Kidney (tissue), 14 donors: ENCODE measurements around the gene CACFD1. TPM values are rescaled to one million over a fixed set of nuclear protein-coding genes. Genes with fewer than 3 reads are reported as not detected.

ENCODE experiments used
- DNase-seq, 5 donors: peaks; one replicate each; pipeline ENCODE4 v3.0.0-alpha.2; 2013 to 2020
- FAIRE-seq: peaks from 2 replicates; lab custom pipeline; 2012; peaks lifted over from hg19 to GRCh38; lab: Jason Lieb, UNC
- H3K27ac ChIP-seq, 2 donors: one replicate each; pipeline ENCODE4 v1.7.0; 2013; ENCODE audit warnings: low read depth in 2 of 2, low read length in 2 of 2, inconsistent platforms in 1 of 2
- H3K27me3 ChIP-seq: one replicate; pipeline ENCODE4 v1.7.1; 2013; ENCODE audit warnings: low read length, inconsistent platforms; ENCODE audit not compliant: control insufficient read depth, insufficient read depth
- H3K36me3 ChIP-seq, 3 donors: one replicate each; pipeline versions ENCODE4 v1.7.0 to v1.7.1; 2013; ENCODE audit warnings: low read length in 3 of 3, control low read depth in 1 of 3, inconsistent platforms in 1 of 3; ENCODE audit not compliant: insufficient read depth in 3 of 3, control insufficient read depth in 2 of 3
- H3K4me1 ChIP-seq, 3 donors: one replicate each; pipeline versions ENCODE4 v1.7.0 to v1.7.1; 2013; ENCODE audit warnings: low read length in 3 of 3, inconsistent platforms in 1 of 3, low read depth in 1 of 3; ENCODE audit not compliant: control insufficient read depth in 2 of 3, insufficient read depth in 2 of 3
- H3K4me3 ChIP-seq, 3 donors: one replicate each; pipeline versions ENCODE4 v1.7.0 to v1.8.1; 2013; ENCODE audit warnings: low read length in 3 of 3, control low read depth in 1 of 3, inconsistent platforms in 1 of 3
- H3K9ac ChIP-seq, 3 donors: one replicate each; pipeline versions ENCODE4 v1.7.0 to v1.7.1; 2013; ENCODE audit warnings: low read length in 3 of 3, control low read depth in 1 of 3, inconsistent platforms in 1 of 3
- H3K9me3 ChIP-seq, 3 donors: one replicate each; pipeline versions ENCODE4 v1.7.0 to v1.7.1; 2013; ENCODE audit warnings: low read length in 3 of 3, control low read depth in 1 of 3, inconsistent platforms in 1 of 3; ENCODE audit not compliant: control insufficient read depth in 2 of 3, insufficient read depth in 1 of 3
- CTCF ChIP-seq: IDR thresholded peaks from 3 replicates; pipeline ENCODE4 v1.5.1; 2012; ENCODE audit warnings: mild to moderate bottlenecking, moderate library complexity, borderline replicate concordance; ENCODE audit not compliant: insufficient read depth; ENCODE audit errors: extremely low read depth
- intact Hi-C: fragments of 100-400 bp; cut with DNase I; formaldehyde crosslinking; loops from one replicate; pipeline ENCODE4 v1.11.1; 2022
- polyA plus RNA-seq: library from polyadenylated mRNA; stranded (reverse); fragments of 350-450 nt; fragmentation: Illumina TruSeq; extraction: RNeasy Lipid Tissue Mini Kit (QIAGEN cat#74804); gene quantifications from one replicate; pipeline ENCODE4 v1.2.3, GENCODE V29; 2014; ENCODE audit warnings: low read depth, low replicate concordance; ENCODE audit not compliant: insufficient read depth
- total RNA-seq: library from RNA; stranded (reverse); fragmentation: NEBNext Ultra II Directional; extraction: Animal tissue kit (Norgen Biotek cat#: 25700); gene quantifications from one replicate; pipeline ENCODE4 v1.2.1, GENCODE V29; 2021
- donor health status: control.
- donor health status: control.
- donor health status: control.
- donor health status: control.
- donor health status: control.
- donor health status: DM: yes; HTN: yes; CAD: no.
- donor health status: Normal renal cell carcinoma (clear cell type).

Gene CACFD1
- total and polyA plus RNA-seq, 2 donors from 2014 or later, result 37.3 to 37.8 TPM

- intact Hi-C loops, result no loop called here
- H3K4me1 ChIP-seq, result peaks cover 0 to 9% (median 7%) of the 10 kb centered on the region in 3 donors
Observed at GRCh38 chr9:133505901-133506652, 46.3 kb downstream of the CACFD1 start.

GRCh38 chr9:133506653-133507038 lies 46.9 kb downstream of the CACFD1 start:
- H3K9ac ChIP-seq, result no peak overlapping the region
- DNase-seq (peak in 1 of 5 donors; percentile 92), FAIRE-seq (no peak)
- peaks cover 0 to 9% (median 7%) of the 10 kb centered on the region in 3 donors for H3K4me1 ChIP-seq
- H3K36me3 ChIP-seq, result no peaks in the 10 kb centered on the region
- H3K27me3 ChIP-seq, result no peaks in the 10 kb centered on the region
- TF ChIP-seq CTCF, result no peak
- intact Hi-C loops, result no loop called here
- H3K27ac ChIP-seq, result no peak overlapping the region
- peaks cover 0 to 9% (median 5%) of the 10 kb centered on the region in 3 donors for H3K9me3 ChIP-seq
- H3K4me3 ChIP-seq, result no peak overlapping the region

More at GRCh38 chr9:133505901-133506652, 46.3 kb downstream of the CACFD1 start:
- FAIRE-seq, result no peak
- no peak overlapping the region for H3K9ac ChIP-seq
- peak in 3 of 5 donors; percentile 54 to 87 (median 77) for DNase-seq
- no peaks in the 10 kb centered on the region for H3K27me3 ChIP-seq
- no peak for TF ChIP-seq CTCF
- peaks cover 0 to 12% (median 5%) of the 10 kb centered on the region in 3 donors for H3K9me3 ChIP-seq
- H3K4me3 ChIP-seq, result no peak overlapping the region
- no peaks in the 10 kb centered on the region for H3K36me3 ChIP-seq
- no peak overlapping the region for H3K27ac ChIP-seq

GRCh38 chr9:133507246-133507965 lies 47.6 kb downstream of the CACFD1 start:
- TF ChIP-seq CTCF, result no peak
- no peak overlapping the region for H3K27ac ChIP-seq
- FAIRE-seq, result no peak
- intact Hi-C loops, result no loop called here
- no peaks in the 10 kb centered on the region for H3K27me3 ChIP-seq
- no peak overlapping the region for H3K9ac ChIP-seq
- no peaks in the 10 kb centered on the region for H3K36me3 ChIP-seq
- peaks cover 0 to 10% (median 9%) of the 10 kb centered on the region in 3 donors for H3K4me1 ChIP-seq
- H3K9me3 ChIP-seq, result peaks cover 0 to 1% (median under 1%) of the 10 kb centered on the region in 3 donors
- peak in 1 of 5 donors; percentile 66 for DNase-seq
- H3K4me3 ChIP-seq, result no peak overlapping the region
